Gastrocnemius medialis (tissue), 4 donors: ENCODE data around the gene RAP2A. TPM values are rescaled to one million over a fixed set of nuclear protein-coding genes. Genes with fewer than 3 reads are reported as not detected.

Source experiments
- ATAC-seq, 2 donors: fragments of 150-250 bp; one replicate each; pipeline ENCODE4 v1.9.1; 2016
- DNase-seq, 2 donors: peaks; one replicate each; pipeline ENCODE4 v3.0.0-alpha.2; 2019
- H3K27ac ChIP-seq, 4 donors: fragments of 200-600 bp; sonication (generic); 1 replicate in 1 of 4; 2 replicates in 3 of 4; pipeline ENCODE4 v1.5.1; 2016 to 2018; ENCODE audit warnings: mild to moderate bottlenecking in 2 of 4, moderate library complexity in 1 of 4
- H3K27me3 ChIP-seq, 3 donors: fragments of 200-600 bp; sonication (generic) in 2 of 3; 1 replicate in 1 of 3; 2 replicates in 2 of 3; pipeline versions ENCODE4 v1.5.1 to v1.6.0; 2016 to 2019; ENCODE audit warnings: mild to moderate bottlenecking in 1 of 3, moderate library complexity in 1 of 3
- H3K36me3 ChIP-seq, 2 donors: fragments of 200-600 bp; sonication (generic) in 1 of 2; one replicate each; pipeline ENCODE4 v1.5.1; 2017 to 2018
- H3K4me1 ChIP-seq, 2 donors: fragments of 200-600 bp; sonication (generic) in 1 of 2; one replicate each; pipeline ENCODE4 v1.5.1; 2016 to 2017; ENCODE audit warnings: mild to moderate bottlenecking in 2 of 2
- H3K4me3 ChIP-seq, 4 donors: fragments of 200-600 bp; sonication (generic) in 3 of 4; 1 replicate in 1 of 4; 2 replicates in 3 of 4; pipeline ENCODE4 v1.5.1; 2016 to 2019; ENCODE audit warnings: mild to moderate bottlenecking in 2 of 4
- H3K9me3 ChIP-seq, 3 donors: fragments of 200-600 bp; sonication (generic) in 2 of 3; 1 replicate in 1 of 3; 2 replicates in 2 of 3; pipeline ENCODE4 v1.5.1; 2016 to 2019
- POLR2A ChIP-seq, 2 donors: fragments of 450-650 bp; IDR thresholded peaks; one replicate each; pipeline ENCODE4 v1.6.1; 2017; ENCODE audit warnings: antibody characterized with exemption in 2 of 2, mild to moderate bottlenecking in 2 of 2, moderate library complexity in 2 of 2
- in situ Hi-C, 4 donors: fragments of 200-750 bp; cut with MboI; loops; one replicate each; pipeline versions ENCODE4 v1.15.0 to v1.8.0; 2017; ENCODE audit warnings: low sequenced_read_pairs in 4 of 4
- intact Hi-C: fragments of 100-400 bp; cut with DNase I; formaldehyde crosslinking; loops from one replicate; pipeline ENCODE4 v1.15.1; 2023; ENCODE audit warnings: low total_unique reads
- total RNA-seq, 4 donors: library from RNA; depleted of rRNA; stranded (reverse); fragments of >200 nt; gene quantifications; one replicate each; pipeline versions ENCODE4 v1.1.0 to v1.2.3, GENCODE V29; 2016
- TF ChIP-seq, protein P1 (sequence below), 5 experiments: fragments of 450-650 bp in 3 of 5; fragments of 200-600 bp in 2 of 5; sonication (generic) in 2 of 5; IDR thresholded peaks in 4 of 5; conservative IDR thresholded peaks in 1 of 5; 1 replicate in 4 of 5; 2 replicates in 1 of 5; pipeline ENCODE4 v1.5.1; 2016 to 2019; ENCODE audit warnings: antibody characterized with exemption in 5 of 5, mild to moderate bottlenecking in 3 of 5, moderate library complexity in 3 of 5

The RAP2A gene
- total RNA-seq, 4 donors from 2014 or later: 10.0 to 18.3 (median 15.5) TPM

GRCh38 chr13:97464561-97464960, 30.6 kb downstream of the RAP2A start:
- ATAC-seq: no peak
- Histone ChIP-seq H3K27ac (no peak overlapping the region), H3K4me1 (peaks cover 5 to 10% of the 10 kb centered on the region in 2 donors), H3K9me3 (no peaks in the 10 kb centered on the region), H3K27me3 (no peaks in the 10 kb centered on the region), H3K36me3 (peaks cover 0 to 15% of the 10 kb centered on the region in 2 donors), H3K4me3 (no peak overlapping the region)
- in situ Hi-C loops: no loop called here
- intact Hi-C loops: no loop called here
- no peak for TF ChIP-seq POLR2A (IDR thresholded peaks at IDR 0.05)
- TF ChIP-seq, protein P1, sequence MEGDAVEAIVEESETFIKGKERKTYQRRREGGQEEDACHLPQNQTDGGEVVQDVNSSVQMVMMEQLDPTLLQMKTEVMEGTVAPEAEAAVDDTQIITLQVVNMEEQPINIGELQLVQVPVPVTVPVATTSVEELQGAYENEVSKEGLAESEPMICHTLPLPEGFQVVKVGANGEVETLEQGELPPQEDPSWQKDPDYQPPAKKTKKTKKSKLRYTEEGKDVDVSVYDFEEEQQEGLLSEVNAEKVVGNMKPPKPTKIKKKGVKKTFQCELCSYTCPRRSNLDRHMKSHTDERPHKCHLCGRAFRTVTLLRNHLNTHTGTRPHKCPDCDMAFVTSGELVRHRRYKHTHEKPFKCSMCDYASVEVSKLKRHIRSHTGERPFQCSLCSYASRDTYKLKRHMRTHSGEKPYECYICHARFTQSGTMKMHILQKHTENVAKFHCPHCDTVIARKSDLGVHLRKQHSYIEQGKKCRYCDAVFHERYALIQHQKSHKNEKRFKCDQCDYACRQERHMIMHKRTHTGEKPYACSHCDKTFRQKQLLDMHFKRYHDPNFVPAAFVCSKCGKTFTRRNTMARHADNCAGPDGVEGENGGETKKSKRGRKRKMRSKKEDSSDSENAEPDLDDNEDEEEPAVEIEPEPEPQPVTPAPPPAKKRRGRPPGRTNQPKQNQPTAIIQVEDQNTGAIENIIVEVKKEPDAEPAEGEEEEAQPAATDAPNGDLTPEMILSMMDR (IDR thresholded peaks at IDR 0.05 in 4 of 5, conservative IDR thresholded peaks at IDR 0.05 in 1 of 5): no peak
- no peak for DNase-seq

DNA sequence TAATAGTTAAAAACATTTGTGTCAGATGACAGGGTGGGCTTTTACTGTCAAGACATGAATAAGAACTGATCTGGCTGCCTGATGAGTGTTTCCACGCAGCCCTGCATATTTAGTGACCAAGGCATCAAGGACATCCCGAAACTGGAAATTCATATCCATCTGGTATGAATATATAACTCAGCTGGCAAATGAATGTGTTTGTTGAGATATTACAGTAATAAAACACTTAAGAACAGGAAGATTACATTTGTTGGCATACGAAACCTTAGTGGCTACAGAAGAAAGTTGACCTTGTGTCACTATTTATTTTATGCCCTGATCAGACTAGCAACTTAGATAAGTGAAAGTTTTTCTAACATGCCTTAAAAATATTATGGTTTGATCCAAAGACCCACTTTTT, 32.8 kb downstream of the RAP2A start:
- intact Hi-C loops (no loop called here), in situ Hi-C loops (no loop called here)
- Histone ChIP-seq H3K27ac (no peak overlapping the region), H3K4me3 (no peak overlapping the region), H3K4me1 (no peaks in the 10 kb centered on the region), H3K27me3 (no peaks in the 10 kb centered on the region), H3K9me3 (no peaks in the 10 kb centered on the region), H3K36me3 (peaks cover 0 to 15% of the 10 kb centered on the region in 2 donors)
- no peak for DNase-seq
- TF ChIP-seq POLR2A (IDR thresholded peaks at IDR 0.05): no peak
- TF ChIP-seq, protein P1 (IDR thresholded peaks at IDR 0.05 in 4 of 5, conservative IDR thresholded peaks at IDR 0.05 in 1 of 5): no peak
- no peak for ATAC-seq

DNA sequence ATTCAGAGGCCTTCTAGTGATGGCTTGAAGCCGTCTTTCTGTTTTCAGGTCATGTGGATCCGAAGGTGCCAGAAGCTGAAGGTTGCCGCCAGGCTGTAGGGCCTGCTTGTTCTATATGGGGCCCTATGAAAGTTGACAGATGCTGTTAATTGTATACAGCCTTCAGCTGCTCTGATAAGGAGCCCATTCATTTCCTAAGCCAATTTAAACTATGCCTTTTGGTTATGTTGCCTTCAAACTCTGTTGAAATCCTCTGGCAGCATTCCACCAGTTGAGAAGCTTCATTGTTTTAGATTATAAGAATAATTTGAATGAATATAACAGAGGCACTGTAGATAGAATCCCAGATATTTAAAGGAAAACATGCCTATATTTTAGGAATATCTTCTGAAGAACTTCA, 34.4 kb downstream of the RAP2A start:
- no peak overlapping the region for H3K4me3 ChIP-seq
- no peaks in the 10 kb centered on the region for H3K27me3 ChIP-seq
- in situ Hi-C loops: no loop called here
- DNase-seq: no peak
- TF ChIP-seq, protein P1 (IDR thresholded peaks at IDR 0.05 in 4 of 5, conservative IDR thresholded peaks at IDR 0.05 in 1 of 5): no peak
- TF ChIP-seq POLR2A (IDR thresholded peaks at IDR 0.05): no peak
- H3K36me3 ChIP-seq: peaks cover 0 to 15% of the 10 kb centered on the region in 2 donors
- intact Hi-C loops: no loop called here
- H3K27ac ChIP-seq: no peak overlapping the region
- no peak for ATAC-seq
- H3K4me1 ChIP-seq: no peaks in the 10 kb centered on the region
- no peaks in the 10 kb centered on the region for H3K9me3 ChIP-seq

- DNase-seq: no peak
- intact Hi-C loops: no loop called here
- no peaks in the 10 kb centered on the region for H3K9me3 ChIP-seq
- H3K27me3 ChIP-seq: no peaks in the 10 kb centered on the region
- ATAC-seq: no peak
- H3K27ac ChIP-seq: no peak overlapping the region
- no peak overlapping the region for H3K4me3 ChIP-seq
- no peaks in the 10 kb centered on the region for H3K36me3 ChIP-seq
- in situ Hi-C loops: no loop called here
- TF ChIP-seq POLR2A (IDR thresholded peaks at IDR 0.05): no peak
- TF ChIP-seq, protein P1 (IDR thresholded peaks at IDR 0.05 in 4 of 5, conservative IDR thresholded peaks at IDR 0.05 in 1 of 5): no peak
- H3K4me1 ChIP-seq: peaks cover 0 to 3% of the 10 kb centered on the region in 2 donors
Measured at GRCh38 chr13:97471711-97472110, 37.7 kb downstream of the RAP2A start.

DNA sequence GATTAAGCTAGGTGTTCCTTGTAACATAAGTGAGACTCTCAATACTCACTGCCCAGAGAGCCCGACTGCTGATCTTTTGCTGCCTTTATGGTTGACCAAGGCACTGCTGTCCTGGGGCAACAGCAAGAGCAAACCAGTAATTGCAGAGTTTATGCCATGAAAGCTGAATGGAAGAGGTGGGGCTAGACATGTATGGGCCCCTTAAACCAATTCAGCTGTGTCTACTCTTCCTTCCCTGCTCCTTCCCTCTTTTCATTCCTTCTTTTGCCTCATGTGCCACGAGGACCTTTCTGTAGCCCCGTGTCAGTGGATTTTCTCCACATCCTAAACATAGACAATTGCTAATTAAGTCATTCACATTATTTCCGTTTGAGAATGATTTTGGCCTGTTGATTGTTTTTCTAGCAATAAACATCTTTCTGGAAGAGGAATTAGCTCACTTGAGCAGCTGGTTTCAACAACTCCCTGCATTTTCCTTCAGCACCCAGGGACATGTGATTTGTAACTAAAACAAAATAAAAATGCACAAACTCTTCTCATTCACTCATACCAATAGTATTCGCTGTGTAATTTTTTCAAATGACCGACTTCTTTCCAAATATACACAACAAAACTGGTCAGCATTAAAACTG, 40.5 kb downstream of the RAP2A start:
- Histone ChIP-seq H3K27ac (no peak overlapping the region), H3K4me3 (no peak overlapping the region), H3K9me3 (no peaks in the 10 kb centered on the region), H3K36me3 (no peaks in the 10 kb centered on the region), H3K4me1 (peaks cover 0 to 3% of the 10 kb centered on the region in 2 donors), H3K27me3 (no peaks in the 10 kb centered on the region)
- DNase-seq: no peak
- ATAC-seq: no peak
- intact Hi-C loops (no loop called here), in situ Hi-C loops (no loop called here)
- no peak for TF ChIP-seq POLR2A (IDR thresholded peaks at IDR 0.05)
- TF ChIP-seq, protein P1 (IDR thresholded peaks at IDR 0.05 in 4 of 5, conservative IDR thresholded peaks at IDR 0.05 in 1 of 5): no peak
